ENCODE results near the gene PCDHB9. TPM values are rescaled to one million over a fixed set of nuclear protein-coding genes. Genes with fewer than 3 reads are reported as not detected.

The PCDHB9 gene
- total RNA-seq (2022; extraction: Qiagen RNA extraction; ENCODE audit: low read depth) = not detected in 5 replicates

DNA sequence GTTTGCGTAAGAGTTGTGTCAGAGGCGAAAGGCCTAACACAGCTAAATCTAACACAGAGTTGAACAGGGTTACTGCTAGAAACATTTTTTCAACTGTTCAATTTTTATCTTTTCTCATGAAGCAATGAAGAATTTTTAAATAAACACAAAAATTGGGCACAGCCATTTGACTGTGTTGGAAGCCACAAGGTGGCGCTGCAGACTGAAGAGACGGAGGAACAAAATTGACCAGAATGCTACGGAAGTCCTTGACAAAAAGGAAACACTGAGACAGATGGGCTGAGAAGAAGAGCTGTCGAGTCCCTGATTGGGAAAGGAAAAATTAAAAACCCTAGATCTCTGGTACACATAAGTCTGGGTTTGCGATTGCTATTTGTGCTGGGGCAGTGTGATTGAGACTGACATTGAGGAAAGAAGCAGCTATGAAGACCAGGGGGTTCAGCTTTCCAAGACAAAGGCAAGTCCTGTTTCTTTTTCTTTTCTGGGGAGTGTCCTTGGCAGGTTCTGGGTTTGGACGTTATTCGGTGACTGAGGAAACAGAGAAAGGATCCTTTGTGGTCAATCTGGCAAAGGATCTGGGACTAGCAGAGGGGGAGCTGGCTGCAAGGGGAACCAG lies at the start of gene PCDHB9:
PCDHB9 (plus strand) TSS at position 265 of the 616 bp plus-strand sequence; CDS start at position 423, 158 bp downstream.

DNA sequence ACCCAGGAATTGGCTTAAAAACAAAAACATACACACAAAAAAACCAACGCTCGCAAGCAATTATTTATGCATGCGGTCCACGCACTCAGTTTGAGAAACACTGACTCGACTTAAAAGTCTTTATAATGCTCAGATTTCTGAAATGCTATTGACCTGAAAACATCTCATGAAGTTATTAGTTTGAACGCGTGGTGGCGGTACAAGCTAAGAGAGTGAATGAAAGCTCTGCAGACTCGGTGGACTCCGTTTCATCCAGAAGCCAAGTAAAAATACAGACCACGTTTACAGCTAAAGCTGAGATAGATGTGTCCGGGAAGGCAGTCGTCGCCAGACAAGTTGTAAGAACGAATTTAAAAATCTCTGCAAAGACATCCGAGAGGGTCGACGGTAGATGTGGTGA lies 37.1 kb upstream of the PCDHB9 start, which contains the start of gene PCDHB6:
PCDHB6 (plus strand) TSS at position 246 of the 400 bp plus-strand sequence. CDS start 201 bp downstream, outside the sequence.

DNA sequence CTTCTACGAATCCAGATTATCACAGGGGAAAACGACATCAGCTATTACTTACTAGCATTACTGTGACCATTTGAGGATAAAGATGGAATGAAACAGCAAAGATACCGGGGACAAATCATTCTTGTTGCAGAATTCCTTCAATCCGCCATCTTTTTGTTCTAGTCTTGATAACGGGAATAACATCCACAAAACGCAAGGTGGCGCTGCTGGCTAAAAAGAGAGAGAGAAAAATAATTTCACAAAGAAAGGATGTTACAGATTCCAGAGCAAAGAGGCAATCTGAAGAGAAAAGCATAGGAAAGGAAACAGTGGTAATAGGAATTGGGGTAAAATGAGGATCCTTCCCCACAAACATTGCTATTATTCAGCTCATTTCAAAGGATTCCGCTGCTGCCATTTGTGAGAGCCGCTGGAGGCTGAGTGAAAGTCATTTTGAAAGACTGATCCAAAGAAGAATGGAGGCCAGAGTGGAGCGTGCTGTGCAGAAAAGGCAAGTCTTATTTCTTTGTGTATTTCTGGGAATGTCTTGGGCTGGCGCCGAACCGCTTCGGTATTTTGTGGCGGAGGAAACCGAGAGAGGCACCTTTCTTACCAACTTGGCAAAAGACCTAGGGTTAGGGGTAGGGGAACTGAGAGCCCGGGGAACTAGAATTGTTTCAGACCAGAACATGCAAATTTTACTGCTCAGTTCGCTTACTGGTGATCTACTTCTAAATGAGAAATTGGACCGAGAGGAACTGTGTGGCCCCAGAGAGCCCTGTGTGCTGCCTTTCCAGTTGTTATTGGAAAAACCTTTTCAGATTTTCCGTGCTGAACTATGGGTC lies 14.4 kb upstream of the PCDHB9 start, which contains the start of gene PCDHB7:
PCDHB7 (plus strand) TSS at position 264 of the 824 bp plus-strand sequence; CDS start at position 456, 192 bp downstream.

DNA sequence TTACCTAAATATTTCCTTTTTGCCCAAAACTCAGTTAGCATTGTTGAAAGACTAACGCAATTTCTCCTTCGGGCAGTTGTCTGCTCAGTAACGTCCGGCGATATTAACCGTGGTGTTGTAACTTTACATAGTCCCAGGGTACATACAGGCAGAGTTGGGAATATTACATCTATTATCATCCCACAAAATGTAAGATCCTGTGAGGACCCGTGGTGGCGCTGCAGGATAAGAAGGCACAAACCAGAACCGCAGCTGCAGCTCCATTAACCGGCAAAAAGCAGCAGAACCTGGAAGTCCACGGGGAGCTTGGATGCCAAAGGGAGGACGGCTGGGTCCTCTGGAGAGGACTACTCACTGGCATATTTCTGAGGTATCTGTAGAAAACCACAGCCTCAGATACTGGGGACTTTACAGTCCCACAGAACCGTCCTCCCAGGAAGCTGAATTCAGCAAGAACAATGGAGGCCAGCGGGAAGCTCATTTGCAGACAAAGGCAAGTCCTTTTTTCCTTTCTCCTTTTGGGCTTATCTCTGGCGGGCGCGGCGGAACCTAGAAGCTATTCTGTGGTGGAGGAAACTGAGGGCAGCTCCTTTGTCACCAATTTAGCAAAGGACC lies 9.3 kb upstream of the PCDHB9 start, which contains the start of gene PCDHB8:
PCDHB8 (plus strand) TSS at position 214 of the 615 bp plus-strand sequence; CDS start at position 459, 245 bp downstream.

DNA sequence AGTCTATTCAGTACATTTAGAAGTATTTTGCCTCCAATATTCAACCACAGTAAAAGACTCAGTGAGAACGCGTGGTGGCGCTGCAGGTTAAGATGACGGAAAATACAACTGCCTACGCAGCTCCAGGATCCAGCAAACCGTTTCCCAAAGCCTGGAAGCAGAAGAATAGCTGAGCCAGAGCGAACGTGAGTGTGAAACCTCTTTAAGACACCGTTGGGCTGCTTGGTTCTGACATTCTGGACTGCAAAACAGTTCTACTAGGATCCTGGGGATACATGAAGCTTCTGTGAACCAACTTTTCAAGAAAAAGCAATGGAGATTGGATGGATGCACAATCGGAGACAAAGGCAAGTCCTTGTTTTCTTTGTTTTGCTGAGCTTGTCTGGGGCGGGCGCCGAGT lies 4.7 kb upstream of the PCDHB9 start, which contains the start of gene PCDHB16:
PCDHB16 (plus strand) TSS at position 140 of the 400 bp plus-strand sequence; CDS start at position 313, 173 bp downstream.

DNA sequence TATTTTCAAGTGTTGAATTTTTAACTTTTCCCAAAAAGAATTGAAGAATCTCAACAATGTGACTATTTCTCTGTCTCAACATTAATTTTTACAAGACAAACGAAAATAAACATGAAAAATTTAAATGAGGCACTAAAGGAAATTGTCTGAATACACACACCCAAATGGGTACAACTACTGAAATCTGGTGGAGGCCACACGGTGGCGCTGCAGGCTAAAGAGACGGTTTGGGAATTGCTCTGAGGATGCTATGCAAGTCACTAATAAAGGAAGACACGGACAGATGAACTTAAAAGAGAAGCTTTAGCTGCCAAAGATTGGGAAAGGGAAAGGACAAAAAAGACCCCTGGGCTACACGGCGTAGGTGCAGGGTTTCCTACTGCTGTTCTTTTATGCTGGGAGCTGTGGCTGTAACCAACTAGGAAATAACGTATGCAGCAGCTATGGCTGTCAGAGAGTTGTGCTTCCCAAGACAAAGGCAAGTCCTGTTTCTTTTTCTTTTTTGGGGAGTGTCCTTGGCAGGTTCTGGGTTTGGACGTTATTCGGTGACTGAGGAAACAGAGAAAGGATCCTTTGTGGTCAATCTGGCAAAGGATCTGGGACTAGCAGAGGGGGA lies 5.3 kb downstream of the PCDHB9 start, which contains the start of gene PCDHB10:
PCDHB10 (plus strand) TSS at position 244 of the 616 bp plus-strand sequence; CDS start at position 444, 200 bp downstream.

DNA sequence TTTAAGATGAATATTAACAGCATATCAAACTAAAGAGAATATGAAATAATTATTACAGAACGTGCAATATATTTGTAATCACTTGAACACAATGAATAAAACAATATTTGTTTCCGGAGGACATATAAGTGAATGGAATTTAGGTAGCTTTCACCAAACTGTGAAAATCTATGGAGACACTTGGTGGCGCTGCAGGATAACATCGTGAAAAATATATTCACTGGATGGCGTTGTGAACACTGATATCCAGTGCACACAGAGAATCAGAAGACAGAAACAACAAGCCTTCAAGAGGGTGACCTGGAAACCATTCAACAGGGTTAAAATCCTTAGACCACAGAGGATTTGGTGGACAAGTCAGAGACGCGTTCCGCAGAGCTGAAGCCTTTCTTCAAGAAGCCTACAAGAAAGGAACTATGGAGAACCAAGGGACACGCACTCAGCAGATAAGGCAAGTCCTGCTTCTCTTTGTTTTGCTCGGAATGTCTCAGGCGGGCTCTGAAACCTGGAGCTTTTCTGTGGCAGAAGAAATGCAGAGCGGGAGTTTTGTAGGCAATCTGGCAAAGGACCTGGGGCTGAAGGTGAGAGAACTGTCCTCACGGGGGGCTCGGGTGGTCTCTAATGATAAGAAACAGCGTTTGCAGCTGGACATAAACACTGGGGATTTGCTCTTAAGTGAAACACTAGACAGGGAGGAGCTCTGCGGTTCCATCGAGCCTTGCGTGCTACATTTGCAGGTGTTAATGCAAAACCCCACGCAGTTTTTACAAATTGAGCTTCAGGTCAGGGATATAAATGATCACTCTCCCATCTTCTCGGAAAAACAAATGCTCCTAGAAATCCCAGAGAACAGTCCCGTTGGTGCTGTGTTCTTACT lies 12.6 kb downstream of the PCDHB9 start, which contains the start of gene PCDHB11:
PCDHB11 (plus strand) TSS at position 269 of the 877 bp plus-strand sequence; CDS start at position 417, 148 bp downstream.

DNA sequence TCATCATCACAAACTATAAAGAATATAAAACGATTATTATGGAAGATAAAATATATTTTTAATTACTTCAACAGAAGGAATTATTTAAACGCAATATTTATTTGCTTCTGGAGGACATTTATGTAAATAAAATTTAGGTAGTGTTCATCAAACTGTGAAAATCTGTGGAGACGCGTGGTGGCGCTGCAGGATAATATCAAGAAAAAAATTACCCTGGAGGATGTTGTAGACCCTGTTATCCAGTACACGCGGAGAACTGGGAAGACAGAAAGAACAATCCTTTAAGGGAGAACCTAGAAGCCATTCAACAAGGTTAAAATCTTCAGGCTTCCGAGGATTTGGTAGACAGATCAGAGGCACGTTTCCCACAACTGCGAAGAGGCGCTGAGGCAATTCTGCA lies 21.5 kb downstream of the PCDHB9 start, which contains the start of gene PCDHB12:
PCDHB12 (plus strand) TSS at position 242 of the 400 bp plus-strand sequence. CDS start 189 bp downstream, outside the sequence.

DNA sequence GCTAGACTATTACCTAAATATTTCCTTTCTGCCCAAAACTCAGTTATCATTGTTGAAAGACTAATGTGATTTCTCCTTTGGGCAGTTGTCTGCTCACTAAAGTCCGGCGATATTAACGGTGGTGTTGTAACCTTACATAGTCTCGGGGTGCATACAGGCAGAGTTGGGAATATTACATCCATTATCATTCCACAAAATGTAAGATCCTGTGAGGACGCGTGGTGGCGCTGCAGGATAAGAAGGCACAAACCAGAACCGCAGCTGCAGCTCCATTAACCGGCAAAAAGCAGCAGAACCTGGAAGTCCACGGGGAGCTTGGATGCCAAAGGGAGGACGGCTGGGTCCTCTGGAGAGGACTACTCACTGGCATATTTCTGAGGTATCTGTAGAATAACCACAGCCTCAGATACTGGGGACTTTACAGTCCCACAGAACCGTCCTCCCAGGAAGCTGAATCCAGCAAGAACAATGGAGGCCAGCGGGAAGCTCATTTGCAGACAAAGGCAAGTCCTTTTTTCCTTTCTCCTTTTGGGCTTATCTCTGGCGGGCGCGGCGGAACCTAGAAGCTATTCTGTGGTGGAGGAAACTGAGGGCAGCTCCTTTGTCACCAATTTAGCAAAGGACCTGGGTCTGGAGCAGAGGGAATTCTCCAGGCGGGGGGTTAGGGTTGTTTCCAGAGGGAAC lies 26.8 kb downstream of the PCDHB9 start, which contains the start of gene PCDHB13:
PCDHB13 (plus strand) TSS at position 264 of the 684 bp plus-strand sequence; CDS start at position 469, 205 bp downstream.

DNA sequence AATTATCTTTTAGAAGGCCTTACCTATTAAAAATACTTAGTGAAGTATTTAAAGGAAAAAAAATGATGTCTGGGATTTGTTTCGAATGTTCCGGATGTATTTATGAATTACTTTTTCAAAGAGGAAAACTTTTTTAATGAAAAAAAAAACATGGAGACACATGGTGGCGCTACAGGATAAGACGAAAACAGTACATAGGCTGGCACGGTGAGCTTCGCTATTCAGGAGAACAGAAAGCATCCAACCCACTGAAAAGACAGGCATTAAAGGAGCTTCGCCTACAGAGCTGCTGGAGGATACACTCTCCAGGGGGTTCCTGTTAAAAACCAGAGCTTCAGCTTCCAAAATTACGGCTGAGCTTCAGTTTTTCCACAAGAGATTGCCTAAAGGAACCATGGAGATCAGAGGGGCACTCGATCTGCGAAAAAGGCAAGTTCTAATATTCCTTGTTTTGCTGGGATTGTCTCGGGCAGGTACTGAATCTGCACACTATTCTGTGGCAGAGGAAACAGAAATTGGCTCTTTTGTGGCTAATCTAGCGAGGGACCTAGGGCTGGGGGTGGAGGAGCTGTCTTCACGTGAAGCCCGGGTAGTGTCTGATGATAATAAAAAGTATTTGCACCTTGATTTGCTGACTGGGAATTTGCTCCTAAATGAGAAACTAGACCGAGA lies 36.3 kb downstream of the PCDHB9 start, which contains the start of gene PCDHB14:
PCDHB14 (plus strand) TSS at position 232 of the 672 bp plus-strand sequence; CDS start at position 395, 163 bp downstream.

Other genes with a start within 250 kb of the PCDHB9 start
- gene PCDHAC2, start 220.7 kb upstream of the PCDHB9 start, total RNA-seq (2022; extraction: Qiagen RNA extraction; ENCODE audit: low read depth) = 3.3 to 7.4 TPM (median 4.4 TPM) in 5 replicates
- gene PCDHB1, start 135.8 kb upstream of the PCDHB9 start, total RNA-seq (2022; extraction: Qiagen RNA extraction; ENCODE audit: low read depth) = not detected in 5 replicates
- 2.7 to 4.5 TPM (median 3.1 TPM) in 5 replicates for gene PCDHB2, start 92.5 kb upstream of the PCDHB9 start, total RNA-seq (2022; extraction: Qiagen RNA extraction; ENCODE audit: low read depth)
- gene PCDHB3, start 86.7 kb upstream of the PCDHB9 start, total RNA-seq (2022; extraction: Qiagen RNA extraction; ENCODE audit: low read depth) = 0.09 TPM in 1 of 5 replicates, not detected in the others
- 0.06 to 0.12 TPM (median 0.09 TPM) in 4 of 5 replicates, not detected in the other for gene PCDHB4, start 65.3 kb upstream of the PCDHB9 start, total RNA-seq (2022; extraction: Qiagen RNA extraction; ENCODE audit: low read depth)
- gene PCDHB5, start 52.0 kb upstream of the PCDHB9 start, total RNA-seq (2022; extraction: Qiagen RNA extraction; ENCODE audit: low read depth) = 1.2 to 2.1 TPM (median 1.4 TPM) in 5 replicates
- gene PCDHB6, start 37.1 kb upstream of the PCDHB9 start, total RNA-seq (2022; extraction: Qiagen RNA extraction; ENCODE audit: low read depth) = 0.62 to 1.1 TPM (median 0.85 TPM) in 5 replicates
- 0.06 TPM in 1 of 5 replicates, not detected in the others for gene PCDHB7, start 14.5 kb upstream of the PCDHB9 start, total RNA-seq (2022; extraction: Qiagen RNA extraction; ENCODE audit: low read depth)
- 0.20 to 0.40 TPM (median 0.37 TPM) in 4 of 5 replicates, not detected in the other for gene PCDHB8, start 9.4 kb upstream of the PCDHB9 start, total RNA-seq (2022; extraction: Qiagen RNA extraction; ENCODE audit: low read depth)
- 0.05 to 0.11 TPM (median 0.05 TPM) in 3 of 5 replicates, not detected in the others for gene PCDHB16, start 4.8 kb upstream of the PCDHB9 start, total RNA-seq (2022; extraction: Qiagen RNA extraction; ENCODE audit: low read depth)
- gene PCDHB10, start 5.2 kb downstream of the PCDHB9 start, total RNA-seq (2022; extraction: Qiagen RNA extraction; ENCODE audit: low read depth) = not detected in 5 replicates
- gene PCDHB11, start 12.5 kb downstream of the PCDHB9 start, total RNA-seq (2022; extraction: Qiagen RNA extraction; ENCODE audit: low read depth) = 0.05 to 0.20 TPM (median 0.08 TPM) in 4 of 5 replicates, not detected in the other
- gene PCDHB12, start 21.6 kb downstream of the PCDHB9 start, total RNA-seq (2022; extraction: Qiagen RNA extraction; ENCODE audit: low read depth) = not detected in 5 replicates
- 0.06 to 0.20 TPM (median 0.08 TPM) in 4 of 5 replicates, not detected in the other for gene PCDHB13, start 26.8 kb downstream of the PCDHB9 start, total RNA-seq (2022; extraction: Qiagen RNA extraction; ENCODE audit: low read depth)
- 0.11 to 0.13 TPM in 2 of 5 replicates, not detected in the others for gene PCDHB14, start 36.2 kb downstream of the PCDHB9 start, total RNA-seq (2022; extraction: Qiagen RNA extraction; ENCODE audit: low read depth)
- gene PCDHB15, start 58.2 kb downstream of the PCDHB9 start, total RNA-seq (2022; extraction: Qiagen RNA extraction; ENCODE audit: low read depth) = 0.09 to 0.14 TPM in 2 of 5 replicates, not detected in the others
- gene SLC25A2, start 116.9 kb downstream of the PCDHB9 start, total RNA-seq (2022; extraction: Qiagen RNA extraction; ENCODE audit: low read depth) = not detected in 5 replicates
- 59.2 to 89.1 TPM (median 72.2 TPM) in 5 replicates for gene TAF7, start 133.6 kb downstream of the PCDHB9 start, total RNA-seq (2022; extraction: Qiagen RNA extraction; ENCODE audit: low read depth)
- gene PCDHGA1, start 143.4 kb downstream of the PCDHB9 start, total RNA-seq (2022; extraction: Qiagen RNA extraction; ENCODE audit: low read depth) = 0.22 to 0.40 TPM (median 0.30 TPM) in 5 replicates
- gene PCDHGA2, start 151.6 kb downstream of the PCDHB9 start, total RNA-seq (2022; extraction: Qiagen RNA extraction; ENCODE audit: low read depth) = 0.37 to 0.79 TPM (median 0.54 TPM) in 5 replicates
- not detected in 5 replicates for gene PCDHGA3, start 156.7 kb downstream of the PCDHB9 start, total RNA-seq (2022; extraction: Qiagen RNA extraction; ENCODE audit: low read depth)
- 1.1 to 1.9 TPM (median 1.8 TPM) in 5 replicates for gene PCDHGB1, start 162.9 kb downstream of the PCDHB9 start, total RNA-seq (2022; extraction: Qiagen RNA extraction; ENCODE audit: low read depth)
- 0.11 to 0.23 TPM (median 0.17 TPM) in 5 replicates for gene PCDHGA4, start 167.9 kb downstream of the PCDHB9 start, total RNA-seq (2022; extraction: Qiagen RNA extraction; ENCODE audit: low read depth)
- gene PCDHGB2, start 172.8 kb downstream of the PCDHB9 start, total RNA-seq (2022; extraction: Qiagen RNA extraction; ENCODE audit: low read depth) = 0.11 to 0.17 TPM (median 0.15 TPM) in 3 of 5 replicates, not detected in the others
- 0.09 to 0.21 TPM (median 0.18 TPM) in 5 replicates for gene PCDHGA5, start 177.0 kb downstream of the PCDHB9 start, total RNA-seq (2022; extraction: Qiagen RNA extraction; ENCODE audit: low read depth)
- gene PCDHGB3, start 183.1 kb downstream of the PCDHB9 start, total RNA-seq (2022; extraction: Qiagen RNA extraction; ENCODE audit: low read depth) = 0.12 to 0.29 TPM (median 0.27 TPM) in 5 replicates
- 0.05 to 0.29 TPM (median 0.20 TPM) in 5 replicates for gene PCDHGA6, start 186.7 kb downstream of the PCDHB9 start, total RNA-seq (2022; extraction: Qiagen RNA extraction; ENCODE audit: low read depth)
- 0.77 to 1.0 TPM (median 0.98 TPM) in 5 replicates for gene PCDHGA7, start 195.6 kb downstream of the PCDHB9 start, total RNA-seq (2022; extraction: Qiagen RNA extraction; ENCODE audit: low read depth)
- gene PCDHGB4, start 200.5 kb downstream of the PCDHB9 start, total RNA-seq (2022; extraction: Qiagen RNA extraction; ENCODE audit: low read depth) = 0.74 to 1.1 TPM (median 0.90 TPM) in 5 replicates
- gene PCDHGA8, start 205.5 kb downstream of the PCDHB9 start, total RNA-seq (2022; extraction: Qiagen RNA extraction; ENCODE audit: low read depth) = 0.02 to 0.06 TPM (median 0.04 TPM) in 3 of 5 replicates, not detected in the others
- gene PCDHGB5, start 210.8 kb downstream of the PCDHB9 start, total RNA-seq (2022; extraction: Qiagen RNA extraction; ENCODE audit: low read depth) = 1.9 to 2.5 TPM (median 2.1 TPM) in 5 replicates
- gene PCDHGA9, start 215.6 kb downstream of the PCDHB9 start, total RNA-seq (2022; extraction: Qiagen RNA extraction; ENCODE audit: low read depth) = 0.09 TPM in 1 of 5 replicates, not detected in the others
- 0.07 to 0.12 TPM (median 0.08 TPM) in 4 of 5 replicates, not detected in the other for gene PCDHGB6, start 220.9 kb downstream of the PCDHB9 start, total RNA-seq (2022; extraction: Qiagen RNA extraction; ENCODE audit: low read depth)
- not detected in 5 replicates for gene PCDHGA10, start 225.8 kb downstream of the PCDHB9 start, total RNA-seq (2022; extraction: Qiagen RNA extraction; ENCODE audit: low read depth)
- 0.05 to 0.08 TPM (median 0.06 TPM) in 3 of 5 replicates, not detected in the others for gene PCDHGB7, start 230.5 kb downstream of the PCDHB9 start, total RNA-seq (2022; extraction: Qiagen RNA extraction; ENCODE audit: low read depth)
- 0.05 to 0.07 TPM in 2 of 5 replicates, not detected in the others for gene PCDHGA11, start 233.9 kb downstream of the PCDHB9 start, total RNA-seq (2022; extraction: Qiagen RNA extraction; ENCODE audit: low read depth)
- gene PCDHGA12, start 243.3 kb downstream of the PCDHB9 start, total RNA-seq (2022; extraction: Qiagen RNA extraction; ENCODE audit: low read depth) = not detected in 5 replicates

Measured in A549 treated with ZK216348 at 1 μM for 4 hours (cell line).